Neural cell (in vitro differentiated cells): ENCODE measurements around the gene HIPK2. TPM values are rescaled to one million over a fixed set of nuclear protein-coding genes. Genes with fewer than 3 reads are reported as not detected.

Experiments
- H2AFZ ChIP-seq: fragments of 200-600, 300-800 bp; sonication (generic), shearing (Covaris generic); 2 replicates; pipeline ENCODE4 v1.6.0; 2014; ENCODE audit warnings: low read depth, mild to moderate bottlenecking, antibody characterized with exemption, low read length, moderate library complexity
- H3F3A ChIP-seq: fragments of 200-600 bp; shearing (Covaris generic); 2 replicates; pipeline ENCODE4 v1.6.1; 2016; ENCODE audit warnings: mild to moderate bottlenecking, moderate library complexity, mixed read lengths, antibody characterized with exemption, low read length; ENCODE audit not compliant: insufficient read depth, poor library complexity, severe bottlenecking
- H3K27ac ChIP-seq: fragments of 200-600, 300-800 bp; sonication (generic), shearing (Covaris generic); 2 replicates; pipeline ENCODE4 v1.5.1; 2014; ENCODE audit warnings: mild to moderate bottlenecking, low read length, moderate library complexity
- H3K27me3 ChIP-seq: fragments of 300-800, 200-600 bp; sonication (generic), shearing (Covaris generic); 2 replicates; pipeline ENCODE4 v1.6.0; 2014; ENCODE audit warnings: mild to moderate bottlenecking, low read depth, low read length, moderate library complexity; ENCODE audit not compliant: insufficient read depth
- H3K36me3 ChIP-seq: fragments of 300-800, 200-600 bp; sonication (generic), shearing (Covaris generic); 2 replicates; pipeline ENCODE4 v1.5.1; 2014; ENCODE audit warnings: mild to moderate bottlenecking, antibody characterized with exemption, low read length, moderate library complexity; ENCODE audit not compliant: insufficient read depth
- H3K4me2 ChIP-seq: fragments of 300-800, 200-600 bp; sonication (generic), shearing (Covaris generic); 2 replicates; pipeline ENCODE4 v1.6.0; 2014; ENCODE audit warnings: mild to moderate bottlenecking, low read length
- H3K4me3 ChIP-seq: fragments of 300-800, 200-600 bp; sonication (generic), shearing (Covaris generic); 2 replicates; pipeline ENCODE4 v1.5.1; 2014; ENCODE audit warnings: mild to moderate bottlenecking, low read length, moderate library complexity
- H3K79me2 ChIP-seq: fragments of 200-600 bp; shearing (Covaris generic); replicated peaks from 2 replicates; pipeline ENCODE4 v1.6.0; 2014; ENCODE audit warnings: mild to moderate bottlenecking, low read length, moderate library complexity; ENCODE audit not compliant: insufficient read depth
- H3K9ac ChIP-seq: fragments of 300-800, 200-600 bp; sonication (generic), shearing (Covaris generic); 2 replicates; pipeline ENCODE4 v1.6.1; 2016; ENCODE audit warnings: mild to moderate bottlenecking, low read length, mixed read lengths
- H3K9me2 ChIP-seq: fragments of 200-600 bp; shearing (Covaris generic); 2 replicates; pipeline ENCODE4 v1.6.1; 2016; ENCODE audit warnings: mild to moderate bottlenecking, low read length, mixed read lengths; ENCODE audit not compliant: insufficient read depth
- H3K9me3 ChIP-seq: fragments of 200-600, 300-800 bp; sonication (generic), shearing (Covaris generic); 2 replicates; pipeline ENCODE4 v1.6.1; 2016; ENCODE audit warnings: mild to moderate bottlenecking, mixed run types, low read length, moderate library complexity, mixed read lengths
- H4K20me1 ChIP-seq: fragments of 200-600 bp; shearing (Covaris generic); 2 replicates; pipeline ENCODE4 v1.6.1; 2016; ENCODE audit warnings: mild to moderate bottlenecking, mixed run types; ENCODE audit not compliant: insufficient read depth
- CTCF ChIP-seq: fragments of 450-650 bp; IDR thresholded peaks from 2 replicates; pipeline ENCODE4 v1.5.1; 2014; ENCODE audit warnings: antibody characterized with exemption, mild to moderate bottlenecking, moderate library complexity; ENCODE audit not compliant: poor library complexity, severe bottlenecking
- EP300 ChIP-seq: fragments of 450-650 bp; conservative IDR thresholded peaks from 2 replicates; pipeline ENCODE4 v1.6.1; 2014; ENCODE audit warnings: antibody characterized with exemption, mild to moderate bottlenecking, moderate library complexity; ENCODE audit not compliant: poor library complexity, severe bottlenecking
- EZH2 ChIP-seq: fragments of 200-600, 300-800 bp; shearing (Covaris generic), sonication (generic); IDR thresholded peaks from 2 replicates; pipeline ENCODE4 v1.6.1; 2014; ENCODE audit warnings: antibody characterized with exemption, low read length, borderline replicate concordance, mild to moderate bottlenecking; ENCODE audit not compliant: insufficient read depth, poor library complexity, severe bottlenecking
- MXI1 ChIP-seq: fragments of 450-650 bp; conservative IDR thresholded peaks from 2 replicates; pipeline ENCODE4 v1.6.1; 2014; ENCODE audit warnings: antibody characterized with exemption, mild to moderate bottlenecking; ENCODE audit not compliant: poor library complexity, severe bottlenecking
- POLR2AphosphoS5 ChIP-seq: IDR thresholded peaks from 2 replicates; pipeline ENCODE4 v1.6.1; 2012
- RAD21 ChIP-seq: fragments of 450-650 bp; conservative IDR thresholded peaks from 2 replicates; pipeline ENCODE4 v1.6.1; 2014; ENCODE audit warnings: antibody characterized with exemption, mild to moderate bottlenecking, moderate library complexity
- REST ChIP-seq: IDR thresholded peaks from 2 replicates; pipeline ENCODE4 v1.6.1; 2012; ENCODE audit warnings: borderline replicate concordance
- SMC3 ChIP-seq: fragments of 450-650 bp; conservative IDR thresholded peaks from 2 replicates; pipeline ENCODE4 v1.6.1; 2014; ENCODE audit warnings: antibody characterized with exemption, mild to moderate bottlenecking, moderate library complexity; ENCODE audit not compliant: poor library complexity
- TAF1 ChIP-seq: IDR thresholded peaks from 2 replicates; pipeline ENCODE4 v1.6.1; 2012; ENCODE audit warnings: low read depth
- polyA plus RNA-seq: library from polyadenylated mRNA; depleted of rRNA; stranded (reverse); fragments of >200 nt; gene quantifications from 2 replicates; pipeline ENCODE4 v1.2.3, GENCODE V29; 2014

Gene HIPK2
- polyA plus RNA-seq, 1 donor from 2014 or later, result 8.5 TPM

- Histone ChIP-seq H3K9ac (no peak overlapping the region), H3K27me3 (no peaks in the 10 kb centered on the region), H3K9me3 (no peaks in the 10 kb centered on the region), H4K20me1 (no peaks in the 10 kb centered on the region), H3K4me3 (no peak overlapping the region), H3K79me2 (peaks cover 25% of the 10 kb centered on the region), H3K9me2 (no peaks in the 10 kb centered on the region), H3K27ac (no peak overlapping the region), H3K36me3 (peaks cover 6% of the 10 kb centered on the region), H3F3A (no peaks in the 10 kb centered on the region), H2AFZ (no peak overlapping the region), H3K4me2 (no peak overlapping the region)
- TF ChIP-seq CTCF, result no peak
- TF ChIP-seq MXI1, result no peak
- TF ChIP-seq RAD21, result no peak
- no peak for TF ChIP-seq EZH2
- TF ChIP-seq REST, result no peak
- no peak for TF ChIP-seq SMC3
- no peak for TF ChIP-seq POLR2AphosphoS5
- no peak for TF ChIP-seq EP300
- TF ChIP-seq TAF1, result no peak
Observed at GRCh38 chr7:139693651-139694388, 84.0 kb downstream of the HIPK2 start.

GRCh38 chr7:139692723-139693122, 85.1 kb downstream of the HIPK2 start:
- Histone ChIP-seq H3K4me2 (no peak overlapping the region), H3K9me2 (no peaks in the 10 kb centered on the region), H3K4me3 (no peak overlapping the region), H3K9ac (no peak overlapping the region), H3K27ac (no peak overlapping the region), H3K36me3 (no peaks in the 10 kb centered on the region), H4K20me1 (no peaks in the 10 kb centered on the region), H3K27me3 (no peaks in the 10 kb centered on the region), H3F3A (no peaks in the 10 kb centered on the region), H2AFZ (no peak overlapping the region), H3K9me3 (no peaks in the 10 kb centered on the region), H3K79me2 (peaks cover 22% of the 10 kb centered on the region)
- TF ChIP-seq SMC3, result no peak
- TF ChIP-seq EZH2, result no peak
- TF ChIP-seq CTCF, result no peak
- TF ChIP-seq EP300, result no peak
- TF ChIP-seq RAD21, result no peak
- TF ChIP-seq TAF1, result no peak
- no peak for TF ChIP-seq REST
- TF ChIP-seq POLR2AphosphoS5, result no peak
- TF ChIP-seq MXI1, result no peak
